ENCODE results near the gene POU3F3.

Gene POU3F3

GRCh38 chr2:104878863-104879512 lies 25.1 kb downstream of the POU3F3 start:
- no peak for DNase-seq

DNA sequence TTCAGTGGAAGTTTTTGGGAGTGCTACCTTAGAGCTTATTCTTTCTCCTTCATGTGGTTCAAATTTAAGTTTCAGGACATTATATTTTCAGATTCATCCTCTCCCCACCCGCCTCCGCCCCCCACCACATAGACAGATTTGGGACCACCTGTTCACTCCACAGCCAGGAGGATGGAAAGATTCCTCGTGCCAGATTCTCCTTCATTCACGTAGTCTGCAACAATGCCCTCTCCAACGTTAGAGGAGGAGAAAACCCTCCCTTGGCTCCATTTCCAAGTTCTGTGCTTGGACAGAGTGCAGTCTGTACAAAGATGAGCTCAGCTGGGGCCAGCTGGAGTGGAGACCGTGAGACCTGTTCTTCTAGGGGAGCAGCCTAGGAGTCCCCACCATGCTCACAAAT lies 26.2 kb downstream of the POU3F3 start:
- no peak for DNase-seq

DNA sequence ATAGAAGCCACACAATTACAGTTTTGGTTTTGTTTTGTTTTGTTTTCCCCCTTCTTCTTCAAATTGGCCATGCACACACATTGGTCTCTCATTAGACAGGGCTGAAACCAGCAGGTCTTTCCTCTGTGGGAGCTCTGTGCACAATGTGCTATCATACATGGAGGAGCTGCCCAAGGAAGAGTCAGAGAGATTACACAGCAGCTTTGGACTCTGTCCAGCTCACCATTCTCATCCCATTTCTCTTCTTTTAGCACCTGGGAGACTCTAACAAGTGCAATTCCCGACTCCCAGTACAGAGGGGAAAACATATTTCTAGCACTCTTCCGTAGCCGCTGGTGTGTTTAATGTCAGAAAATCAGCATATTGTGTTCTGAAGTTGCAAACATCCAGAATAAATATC lies 29.4 kb downstream of the POU3F3 start:
- no peak for DNase-seq

DNA sequence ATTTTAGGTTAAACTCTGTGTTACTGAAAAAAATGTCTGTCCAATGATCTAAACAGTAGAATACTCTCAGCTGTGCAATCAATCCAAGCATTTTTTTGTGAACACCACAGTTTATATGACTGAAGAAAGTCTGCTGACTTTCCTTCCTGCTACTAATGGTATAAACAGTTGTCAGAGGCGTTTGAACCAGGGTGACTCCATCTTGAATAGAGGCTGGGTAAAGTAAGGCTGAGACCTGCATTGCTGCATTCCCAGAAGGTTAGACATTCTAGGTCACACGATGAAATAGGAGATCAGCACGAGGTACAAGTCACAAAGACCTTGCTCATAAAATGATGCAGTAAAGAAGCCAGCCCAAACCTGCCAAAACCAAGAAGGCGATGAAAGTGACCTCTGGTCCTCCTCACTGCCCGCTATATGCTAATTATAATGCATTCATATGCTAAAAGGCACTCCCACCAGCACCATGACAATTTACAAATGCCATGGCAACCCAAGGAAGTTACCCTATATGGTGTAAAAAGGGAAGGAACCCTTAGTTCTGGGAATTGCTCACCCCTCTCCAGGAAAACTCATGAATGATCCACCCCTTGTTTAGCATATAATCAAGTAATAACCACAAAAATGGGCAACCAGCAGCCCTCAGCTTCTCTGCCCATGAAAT lies 31.3 kb downstream of the POU3F3 start:
- no peak for DNase-seq

DNA sequence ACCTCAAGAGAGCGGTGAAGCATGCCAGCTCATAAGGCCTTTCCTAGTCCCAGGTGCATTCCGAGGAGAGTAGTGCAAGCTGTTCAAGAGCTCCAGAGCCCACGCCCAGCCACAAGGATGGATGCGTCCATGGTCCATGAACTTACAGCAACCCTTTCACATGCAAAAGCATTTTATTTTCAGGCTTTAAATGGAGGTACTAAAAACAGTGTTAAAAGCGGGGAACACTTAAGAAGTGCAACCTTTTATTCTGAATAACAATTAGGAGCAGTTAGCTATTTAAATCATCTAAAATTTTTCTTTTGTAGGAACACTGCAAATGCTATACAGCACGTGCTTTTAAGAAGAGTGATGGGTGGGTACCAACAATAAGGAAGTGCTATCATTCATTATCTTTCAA lies 33.8 kb downstream of the POU3F3 start:
- DNase-seq, result no peak

GRCh38 chr2:104888489-104889258 lies 34.8 kb downstream of the POU3F3 start:
- no peak for DNase-seq

GRCh38 chr2:104889291-104889959 lies 35.5 kb downstream of the POU3F3 start:
- no peak for DNase-seq

DNA sequence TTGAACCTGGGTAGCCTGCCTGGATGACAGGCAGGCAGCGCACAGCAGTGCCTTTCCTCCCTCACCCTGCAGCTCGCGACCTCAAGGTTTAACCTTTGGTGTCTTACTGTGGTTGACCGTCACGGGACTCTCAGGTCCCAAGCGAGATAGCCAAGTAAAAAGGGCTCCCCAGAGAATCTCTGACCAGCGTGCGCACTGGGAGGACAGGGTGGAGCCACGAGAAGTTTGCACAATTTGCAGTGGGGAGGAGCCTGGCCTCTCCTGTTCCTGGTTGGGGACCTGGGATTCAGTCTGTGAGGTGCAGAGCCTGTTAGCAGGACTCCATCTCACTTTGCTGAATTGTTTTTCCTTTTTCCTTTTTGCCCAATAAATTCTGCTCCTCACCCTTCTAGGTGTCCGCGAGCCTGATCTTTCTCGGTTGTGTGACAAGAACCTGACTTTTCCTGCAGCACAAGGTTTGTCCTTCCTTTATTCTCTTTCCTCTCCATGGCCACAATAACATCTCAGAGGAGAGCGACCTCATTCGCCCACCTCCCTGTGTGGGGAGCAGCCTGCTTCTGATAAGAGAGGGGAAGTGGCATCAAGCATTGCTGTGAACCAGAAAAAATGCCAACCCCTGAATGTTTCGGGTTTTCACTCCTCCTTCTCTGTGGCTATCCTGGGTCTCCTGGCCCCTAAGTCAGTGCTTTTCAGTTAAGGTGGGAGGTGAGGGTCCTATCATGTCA lies 36.2 kb downstream of the POU3F3 start:
- no peak for DNase-seq

DNA sequence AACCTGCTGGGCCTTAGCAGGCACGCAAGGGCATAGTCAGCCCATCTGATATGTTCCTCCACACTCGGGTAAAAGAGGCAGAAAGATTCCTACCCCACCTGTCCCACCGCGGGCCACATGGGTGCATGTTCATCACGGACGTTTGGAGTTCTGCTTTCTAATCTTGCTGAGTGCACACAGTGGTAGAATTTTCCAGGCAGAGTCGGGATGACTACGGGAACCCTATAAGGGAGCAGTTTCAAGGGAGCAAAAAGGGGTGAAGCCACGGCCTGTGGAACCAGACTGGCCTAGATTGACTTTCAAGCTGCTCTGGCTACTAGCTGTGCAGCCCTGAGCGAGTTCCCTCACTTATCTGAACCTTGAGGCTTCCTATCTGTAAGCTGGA lies 36.8 kb downstream of the POU3F3 start:
- no peak for DNase-seq

GRCh38 chr2:104891145-104891544 lies 37.2 kb downstream of the POU3F3 start:
- no peak for DNase-seq

DNA sequence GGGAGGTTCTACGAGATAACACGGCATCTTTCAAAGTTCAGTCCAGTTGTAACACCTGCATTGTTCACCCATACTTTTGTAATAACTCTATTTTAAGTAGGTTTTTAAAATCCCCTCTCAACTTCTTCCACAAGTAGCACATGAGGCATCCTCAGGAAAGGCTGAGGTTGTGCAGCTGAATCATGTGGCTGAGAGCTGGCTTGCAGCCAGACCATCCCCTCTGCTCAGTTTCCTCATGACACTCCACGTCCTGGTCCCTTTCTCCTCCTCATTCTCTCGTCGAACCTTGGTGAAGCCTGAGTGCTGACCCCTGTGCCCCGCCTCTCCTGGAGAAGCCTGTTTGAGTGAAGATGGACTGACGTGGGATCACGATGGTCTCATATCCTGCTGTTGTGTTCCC lies 42.5 kb downstream of the POU3F3 start:
- no peak for DNase-seq

- DNase-seq, result no peak
These were observed 43.7 kb downstream of the POU3F3 start for GRCh38 chr2:104897515-104898184.

GRCh38 chr2:104900608-104901007 lies 46.7 kb downstream of the POU3F3 start:
- DNase-seq, result no peak

- DNase-seq, result peak; percentile 81
These were observed 47.3 kb downstream of the POU3F3 start for GRCh38 chr2:104901037-104901881.

DNA sequence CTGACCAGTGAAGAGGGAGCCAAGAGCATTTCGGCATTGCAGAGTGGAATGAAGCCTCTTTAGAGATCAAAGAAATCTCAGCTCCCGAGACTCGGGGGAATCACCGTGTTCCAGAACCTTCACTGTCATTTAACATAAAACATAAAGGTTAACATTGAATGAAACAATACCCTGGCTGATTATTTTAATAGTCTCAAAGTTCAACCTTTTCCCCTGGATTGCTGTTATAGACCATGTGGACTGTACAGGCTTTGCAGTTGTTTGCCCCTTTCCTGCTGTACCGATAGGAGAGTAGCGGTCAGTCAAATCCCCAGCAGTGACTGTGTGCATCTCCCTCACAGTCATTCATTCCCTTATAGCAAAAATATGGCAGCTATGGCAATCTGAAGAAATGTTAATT lies 48.4 kb downstream of the POU3F3 start:
- no peak for DNase-seq

Data from NCI-H1092 treated with DMSO at 0.1 percent for 48 hours (cell line).